GM18526 (cell line): ENCODE results near the gene PEF1.

Experiments used
- POLR2A ChIP-seq: IDR thresholded peaks from 3 replicates; pipeline ENCODE4 v1.6.1; 2011; ENCODE audit not compliant: insufficient read length; ENCODE audit errors: extremely low read depth

The PEF1 gene

GRCh38 chr1:31675161-31675560 lies 30.5 kb upstream of the PEF1 start:
- no peak for TF ChIP-seq POLR2A

- no peak for TF ChIP-seq POLR2A
Observed at GRCh38 chr1:31674626-31675025, 29.9 kb upstream of the PEF1 start.

GRCh38 chr1:31673433-31673832 lies 28.8 kb upstream of the PEF1 start:
- no peak for TF ChIP-seq POLR2A

GRCh38 chr1:31672986-31673385 lies 28.3 kb upstream of the PEF1 start:
- TF ChIP-seq POLR2A, result no peak

GRCh38 chr1:31671561-31672201 lies 27.0 kb upstream of the PEF1 start:
- TF ChIP-seq POLR2A, result no peak

- TF ChIP-seq POLR2A, result no peak
Observed at GRCh38 chr1:31671147-31671546, 26.5 kb upstream of the PEF1 start.

GRCh38 chr1:31670593-31670964 lies 25.9 kb upstream of the PEF1 start:
- no peak for TF ChIP-seq POLR2A

- TF ChIP-seq POLR2A, result no peak
Observed at GRCh38 chr1:31669786-31670592, 25.3 kb upstream of the PEF1 start.

- no peak for TF ChIP-seq POLR2A
Observed at GRCh38 chr1:31669433-31669785, 24.7 kb upstream of the PEF1 start.

GRCh38 chr1:31668303-31668883 lies 23.7 kb upstream of the PEF1 start:
- no peak for TF ChIP-seq POLR2A

- TF ChIP-seq POLR2A, result no peak
Observed at GRCh38 chr1:31667065-31667785, 22.5 kb upstream of the PEF1 start.

- TF ChIP-seq POLR2A, result no peak
Observed at GRCh38 chr1:31666263-31666963, 21.7 kb upstream of the PEF1 start.

- TF ChIP-seq POLR2A, result no peak
Observed at GRCh38 chr1:31665234-31665878, 20.7 kb upstream of the PEF1 start.

GRCh38 chr1:31664528-31664927 lies 19.9 kb upstream of the PEF1 start:
- no peak for TF ChIP-seq POLR2A
